Measurements from ENCODE around the gene PPARGC1A.

DNA sequence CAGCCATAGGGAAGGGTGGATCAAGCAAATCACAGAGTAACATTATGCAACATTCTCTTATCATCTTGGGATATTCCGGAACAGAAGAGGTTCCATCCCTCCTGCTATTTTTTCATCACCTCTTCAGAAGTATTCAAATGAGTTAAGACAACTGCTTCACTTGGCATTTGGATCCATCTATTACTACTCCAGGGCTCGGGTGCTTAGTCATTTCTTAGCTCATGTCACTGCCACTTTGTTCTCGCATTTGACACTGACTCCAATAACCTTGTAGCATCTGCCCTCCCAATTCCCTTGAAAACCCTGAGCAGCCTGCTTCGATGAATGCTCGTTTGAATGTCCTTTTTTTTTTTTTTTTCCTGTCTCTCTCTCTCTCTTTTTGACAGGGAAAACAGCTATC lies 114.9 kb downstream of the PPARGC1A start:
- no peak for TF ChIP-seq POLR2A (IDR thresholded peaks at IDR 0.05; ENCODE audit: low read depth)
- TF ChIP-seq, protein P1, sequence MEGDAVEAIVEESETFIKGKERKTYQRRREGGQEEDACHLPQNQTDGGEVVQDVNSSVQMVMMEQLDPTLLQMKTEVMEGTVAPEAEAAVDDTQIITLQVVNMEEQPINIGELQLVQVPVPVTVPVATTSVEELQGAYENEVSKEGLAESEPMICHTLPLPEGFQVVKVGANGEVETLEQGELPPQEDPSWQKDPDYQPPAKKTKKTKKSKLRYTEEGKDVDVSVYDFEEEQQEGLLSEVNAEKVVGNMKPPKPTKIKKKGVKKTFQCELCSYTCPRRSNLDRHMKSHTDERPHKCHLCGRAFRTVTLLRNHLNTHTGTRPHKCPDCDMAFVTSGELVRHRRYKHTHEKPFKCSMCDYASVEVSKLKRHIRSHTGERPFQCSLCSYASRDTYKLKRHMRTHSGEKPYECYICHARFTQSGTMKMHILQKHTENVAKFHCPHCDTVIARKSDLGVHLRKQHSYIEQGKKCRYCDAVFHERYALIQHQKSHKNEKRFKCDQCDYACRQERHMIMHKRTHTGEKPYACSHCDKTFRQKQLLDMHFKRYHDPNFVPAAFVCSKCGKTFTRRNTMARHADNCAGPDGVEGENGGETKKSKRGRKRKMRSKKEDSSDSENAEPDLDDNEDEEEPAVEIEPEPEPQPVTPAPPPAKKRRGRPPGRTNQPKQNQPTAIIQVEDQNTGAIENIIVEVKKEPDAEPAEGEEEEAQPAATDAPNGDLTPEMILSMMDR (IDR thresholded peaks at IDR 0.05): no peak
- TF ChIP-seq EP300 (IDR thresholded peaks at IDR 0.05): no peak
- no peak for TF ChIP-seq POLR2AphosphoS5 (IDR thresholded peaks at IDR 0.05)
